HG02759 (cell line): ENCODE results near the gene INPP4B.
"Not testable (repeated sequence)": the region's sequence is repeated elsewhere in the genome, so short reads cannot be mapped to it uniquely, and the experiment has no call there.

ENCODE experiments used
- ATAC-seq: cut with Tn5 transposase; IDR thresholded peaks from one replicate; pipeline ENCODE4 v1.9.1; 2021; ENCODE audit warnings: mild to moderate bottlenecking, moderate library complexity; ENCODE audit not compliant: unreplicated experiment

The INPP4B gene

GRCh38 chr4:142419712-142420111 is 426.4 kb downstream of the INPP4B start:
- no peak for ATAC-seq

GRCh38 chr4:142418697-142419096 is 427.4 kb downstream of the INPP4B start:
- no peak for ATAC-seq

- ATAC-seq: no peak
Observed at GRCh38 chr4:142416711-142417275, 429.3 kb downstream of the INPP4B start.

GRCh38 chr4:142416121-142416520 is 430.0 kb downstream of the INPP4B start:
- no peak for ATAC-seq

GRCh38 chr4:142414366-142414990 is 431.6 kb downstream of the INPP4B start:
- ATAC-seq: no peak

- no peak for ATAC-seq
Observed at GRCh38 chr4:142413485-142413884, 432.6 kb downstream of the INPP4B start.

GRCh38 chr4:142411993-142412392 is 434.1 kb downstream of the INPP4B start:
- no peak for ATAC-seq

GRCh38 chr4:142408003-142408441 is 438.1 kb downstream of the INPP4B start:
- ATAC-seq: no peak

- no peak for ATAC-seq
Observed at GRCh38 chr4:142407596-142407995, 438.5 kb downstream of the INPP4B start.

GRCh38 chr4:142406917-142407501 is 439.1 kb downstream of the INPP4B start:
- no peak for ATAC-seq

- ATAC-seq: no peak
Observed at GRCh38 chr4:142406499-142406835, 439.6 kb downstream of the INPP4B start.

- peak; percentile 36 for ATAC-seq
Observed at GRCh38 chr4:142405695-142406498, 440.2 kb downstream of the INPP4B start.

- ATAC-seq: peak; percentile 72
Observed at GRCh38 chr4:142405021-142405694, 440.9 kb downstream of the INPP4B start.

- no peak for ATAC-seq
Observed at GRCh38 chr4:142404191-142404611, 441.9 kb downstream of the INPP4B start.

- no peak for ATAC-seq
Observed at GRCh38 chr4:142402900-142403299, 443.2 kb downstream of the INPP4B start.

- ATAC-seq: no peak
Observed at GRCh38 chr4:142402156-142402555, 443.9 kb downstream of the INPP4B start.

- ATAC-seq: not testable (repeated sequence)
Observed at GRCh38 chr4:142397364-142397991, 448.6 kb downstream of the INPP4B start.

- ATAC-seq: no peak
Observed at GRCh38 chr4:142396279-142396678, 449.8 kb downstream of the INPP4B start.

- no peak for ATAC-seq
Observed at GRCh38 chr4:142393127-142393526, 453.0 kb downstream of the INPP4B start.

GRCh38 chr4:142386856-142387255 is 459.2 kb downstream of the INPP4B start:
- no peak for ATAC-seq

GRCh38 chr4:142386449-142386848 is 459.7 kb downstream of the INPP4B start:
- no peak for ATAC-seq
